Panc1 (cell line): Measurements from ENCODE around the gene TM4SF20. TPM values are rescaled to one million over a fixed set of nuclear protein-coding genes. Genes with fewer than 3 reads are reported as not detected.

Source experiments
- ATAC-seq: fragments of 200-7000 bp; cut with Tn5 transposase; 2 replicates; pipeline ENCODE4 v1.9.1; 2020; ENCODE audit warnings: mild to moderate bottlenecking, moderate library complexity
- BruUV-seq: library from RNA; stranded (reverse); fragments of 400-500 nt; replicated peaks from 2 replicates; lab custom pipeline; 2021; lab: Mats Ljungman, UMichigan
- CTCF ChIA-PET: fragments of 300-600 bp; sonication (Branson Sonifier 250); formaldehyde crosslinking; loops from one replicate; lab custom pipeline; 2022; ENCODE audit warnings: antibody characterized with exemption; lab: Charles Lee
- POLR2A ChIA-PET: fragments of 300-600 bp; sonication (Branson Sonifier 250); formaldehyde crosslinking; loops from one replicate; lab custom pipeline; 2022; ENCODE audit warnings: antibody characterized with exemption; lab: Charles Lee
- DNase-seq: peaks from one replicate; pipeline ENCODE4 v3.0.0-alpha.2; 2010; ENCODE audit warnings: low read depth, low spot score
- H3K27ac ChIP-seq: 2 replicates; pipeline ENCODE4 v1.5.1; 2011; ENCODE audit warnings: mild to moderate bottlenecking, low read length, inconsistent platforms
- H3K27me3 ChIP-seq: fragments of 200-500 bp; sonication (Bioruptor generic); 2 replicates; pipeline ENCODE4 v1.6.0; 2014; ENCODE audit warnings: low read length, inconsistent platforms; ENCODE audit not compliant: control insufficient read depth, insufficient read depth
- H3K36me3 ChIP-seq: fragments of 200-500 bp; sonication (Bioruptor generic); 2 replicates; pipeline ENCODE4 v1.5.1; 2014; ENCODE audit warnings: inconsistent platforms, mild to moderate bottlenecking, low read length, moderate library complexity; ENCODE audit not compliant: control insufficient read depth, insufficient read depth
- H3K4me1 ChIP-seq: 2 replicates; pipeline ENCODE4 v1.5.1; 2011; ENCODE audit warnings: inconsistent platforms, mild to moderate bottlenecking, low read length, moderate library complexity; ENCODE audit not compliant: control insufficient read depth, insufficient read depth
- H3K4me3 ChIP-seq, 2 experiments: 2 replicates each; pipeline ENCODE4 v1.5.1; 2011 to 2012; ENCODE audit warnings: low read depth in 2 of 2, low read length in 2 of 2, mild to moderate bottlenecking in 2 of 2, inconsistent platforms in 1 of 2, moderate library complexity in 1 of 2
- H3K9me3 ChIP-seq: fragments of 200-500 bp; sonication (Bioruptor generic); 2 replicates; pipeline ENCODE4 v1.5.1; 2014; ENCODE audit warnings: low read depth, mild to moderate bottlenecking, inconsistent platforms, low read length, moderate library complexity; ENCODE audit not compliant: control insufficient read depth, insufficient read depth
- POLR2AphosphoS5 ChIP-seq: IDR thresholded peaks from 2 replicates; pipeline ENCODE4 v1.6.1; 2012; ENCODE audit warnings: mild to moderate bottlenecking, low read depth, low read length, moderate library complexity
- SIN3A ChIP-seq: IDR thresholded peaks from 2 replicates; pipeline ENCODE4 v1.6.1; 2012; ENCODE audit warnings: low read depth, mild to moderate bottlenecking, low read length, moderate library complexity, borderline replicate concordance; ENCODE audit not compliant: insufficient read depth
- TCF7L2 ChIP-seq: IDR thresholded peaks from 2 replicates; pipeline ENCODE4 v1.6.1; 2011; ENCODE audit warnings: mild to moderate bottlenecking, low read depth, low read length, inconsistent platforms
- in situ Hi-C: cut with HindIII; loops from 2 replicates; pipeline ENCODE4 v1.10.0; 2016; ENCODE audit warnings: low sequenced_read_pairs, low pct_unique_long_range_greater_than_20kb
- intact Hi-C: fragments of 100-400 bp; cut with micrococcal nuclease; formaldehyde crosslinking; loops from one replicate; pipeline ENCODE4 v1.10.0; 2022; ENCODE audit not compliant: unreplicated experiment
- total RNA-seq: library from RNA; stranded (reverse); gene quantifications from one replicate; pipeline ENCODE4 v1.2.1, GENCODE V29; 2021; ENCODE audit not compliant: unreplicated experiment
- TF ChIP-seq, protein P1 (sequence below), 2 experiments: IDR thresholded peaks; 2 replicates each; pipeline ENCODE4 v1.6.1; 2011 to 2012; ENCODE audit warnings: low read depth in 2 of 2, control low read depth in 1 of 2, low read length in 1 of 2, mild to moderate bottlenecking in 1 of 2, moderate library complexity in 1 of 2; ENCODE audit not compliant: insufficient read depth in 1 of 2
- TF ChIP-seq, protein P2 (sequence below): fragments of 450-650 bp; IDR thresholded peaks from 2 replicates; pipeline ENCODE4 v1.5.1; 2017; ENCODE audit warnings: mild to moderate bottlenecking

TM4SF20 gene
- total RNA-seq, 1 experiment from 2014 or later, result not detected

DNA sequence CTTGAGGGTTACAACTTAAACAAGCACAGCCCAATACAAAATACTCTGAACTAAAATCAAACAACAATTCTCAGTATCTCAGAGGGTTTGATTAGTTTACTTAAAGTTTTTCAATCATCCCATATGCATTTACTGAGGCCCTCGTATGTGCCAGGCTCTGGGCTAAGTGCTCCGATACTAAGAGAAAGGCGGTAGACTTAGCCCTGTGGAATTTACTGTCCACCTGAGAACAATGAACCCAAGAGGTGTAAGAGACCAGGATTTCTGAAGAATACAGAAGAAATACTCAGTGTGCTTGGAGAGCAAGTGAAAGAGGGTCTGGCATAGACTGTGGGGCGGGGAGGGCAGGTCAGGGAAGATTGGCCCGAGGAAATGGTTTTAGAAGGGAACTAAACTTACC lies 33.8 kb upstream of the TM4SF20 start:
- no peak for TF ChIP-seq POLR2AphosphoS5
- TF ChIP-seq TCF7L2, result no peak
- TF ChIP-seq, protein P1, sequence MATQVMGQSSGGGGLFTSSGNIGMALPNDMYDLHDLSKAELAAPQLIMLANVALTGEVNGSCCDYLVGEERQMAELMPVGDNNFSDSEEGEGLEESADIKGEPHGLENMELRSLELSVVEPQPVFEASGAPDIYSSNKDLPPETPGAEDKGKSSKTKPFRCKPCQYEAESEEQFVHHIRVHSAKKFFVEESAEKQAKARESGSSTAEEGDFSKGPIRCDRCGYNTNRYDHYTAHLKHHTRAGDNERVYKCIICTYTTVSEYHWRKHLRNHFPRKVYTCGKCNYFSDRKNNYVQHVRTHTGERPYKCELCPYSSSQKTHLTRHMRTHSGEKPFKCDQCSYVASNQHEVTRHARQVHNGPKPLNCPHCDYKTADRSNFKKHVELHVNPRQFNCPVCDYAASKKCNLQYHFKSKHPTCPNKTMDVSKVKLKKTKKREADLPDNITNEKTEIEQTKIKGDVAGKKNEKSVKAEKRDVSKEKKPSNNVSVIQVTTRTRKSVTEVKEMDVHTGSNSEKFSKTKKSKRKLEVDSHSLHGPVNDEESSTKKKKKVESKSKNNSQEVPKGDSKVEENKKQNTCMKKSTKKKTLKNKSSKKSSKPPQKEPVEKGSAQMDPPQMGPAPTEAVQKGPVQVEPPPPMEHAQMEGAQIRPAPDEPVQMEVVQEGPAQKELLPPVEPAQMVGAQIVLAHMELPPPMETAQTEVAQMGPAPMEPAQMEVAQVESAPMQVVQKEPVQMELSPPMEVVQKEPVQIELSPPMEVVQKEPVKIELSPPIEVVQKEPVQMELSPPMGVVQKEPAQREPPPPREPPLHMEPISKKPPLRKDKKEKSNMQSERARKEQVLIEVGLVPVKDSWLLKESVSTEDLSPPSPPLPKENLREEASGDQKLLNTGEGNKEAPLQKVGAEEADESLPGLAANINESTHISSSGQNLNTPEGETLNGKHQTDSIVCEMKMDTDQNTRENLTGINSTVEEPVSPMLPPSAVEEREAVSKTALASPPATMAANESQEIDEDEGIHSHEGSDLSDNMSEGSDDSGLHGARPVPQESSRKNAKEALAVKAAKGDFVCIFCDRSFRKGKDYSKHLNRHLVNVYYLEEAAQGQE (IDR thresholded peaks at IDR 0.05; ENCODE audit: insufficient read depth in 1 of 2, low read depth in 2 of 2, low read length in 1 of 2), result no peak
- TF ChIP-seq, protein P2, sequence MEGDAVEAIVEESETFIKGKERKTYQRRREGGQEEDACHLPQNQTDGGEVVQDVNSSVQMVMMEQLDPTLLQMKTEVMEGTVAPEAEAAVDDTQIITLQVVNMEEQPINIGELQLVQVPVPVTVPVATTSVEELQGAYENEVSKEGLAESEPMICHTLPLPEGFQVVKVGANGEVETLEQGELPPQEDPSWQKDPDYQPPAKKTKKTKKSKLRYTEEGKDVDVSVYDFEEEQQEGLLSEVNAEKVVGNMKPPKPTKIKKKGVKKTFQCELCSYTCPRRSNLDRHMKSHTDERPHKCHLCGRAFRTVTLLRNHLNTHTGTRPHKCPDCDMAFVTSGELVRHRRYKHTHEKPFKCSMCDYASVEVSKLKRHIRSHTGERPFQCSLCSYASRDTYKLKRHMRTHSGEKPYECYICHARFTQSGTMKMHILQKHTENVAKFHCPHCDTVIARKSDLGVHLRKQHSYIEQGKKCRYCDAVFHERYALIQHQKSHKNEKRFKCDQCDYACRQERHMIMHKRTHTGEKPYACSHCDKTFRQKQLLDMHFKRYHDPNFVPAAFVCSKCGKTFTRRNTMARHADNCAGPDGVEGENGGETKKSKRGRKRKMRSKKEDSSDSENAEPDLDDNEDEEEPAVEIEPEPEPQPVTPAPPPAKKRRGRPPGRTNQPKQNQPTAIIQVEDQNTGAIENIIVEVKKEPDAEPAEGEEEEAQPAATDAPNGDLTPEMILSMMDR, result no peak
- no peak for TF ChIP-seq SIN3A
- no peaks in the 10 kb centered on the region for H3K4me1 ChIP-seq
- no TSS peak for BruUV-seq
- in situ Hi-C loops (no loop called here), intact Hi-C loops (no loop called here)
- no peaks in the 10 kb centered on the region for H3K27me3 ChIP-seq
- DNase-seq, result no peak
- H3K36me3 ChIP-seq, result no peaks in the 10 kb centered on the region
- no peaks in the 10 kb centered on the region for H3K9me3 ChIP-seq
- ChIA-PET POLR2A (no interaction called here), CTCF (no interaction called here)
- H3K27ac ChIP-seq, result no peak overlapping the region
- ATAC-seq, result no peak
- H3K4me3 ChIP-seq, result no peak overlapping the region

DNA sequence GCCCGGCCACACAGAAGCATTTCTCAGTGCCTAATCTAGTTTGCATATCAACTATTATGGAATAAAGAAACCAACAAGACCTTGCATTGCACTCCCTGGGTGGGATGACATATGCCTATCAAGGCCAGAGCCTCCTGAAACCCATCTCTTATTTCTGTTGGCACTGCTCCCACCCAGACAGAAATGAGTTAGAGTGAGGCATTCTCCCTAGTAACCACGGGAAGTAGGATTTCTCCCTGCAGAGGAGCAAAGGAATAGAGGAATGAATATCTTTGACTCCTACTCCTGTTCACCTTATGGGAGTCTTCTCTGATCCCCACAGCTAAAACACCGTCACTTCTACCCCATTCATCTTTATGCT lies 32.9 kb upstream of the TM4SF20 start:
- Histone ChIP-seq H3K36me3 (no peaks in the 10 kb centered on the region), H3K4me3 (no peak overlapping the region), H3K9me3 (no peaks in the 10 kb centered on the region), H3K27ac (no peak overlapping the region), H3K4me1 (no peaks in the 10 kb centered on the region), H3K27me3 (no peaks in the 10 kb centered on the region)
- no peak for TF ChIP-seq SIN3A
- TF ChIP-seq, protein P2, result no peak
- TF ChIP-seq, protein P1 (IDR thresholded peaks at IDR 0.05; ENCODE audit: insufficient read depth in 1 of 2, low read depth in 2 of 2, low read length in 1 of 2), result no peak
- TF ChIP-seq TCF7L2, result no peak
- TF ChIP-seq POLR2AphosphoS5, result no peak
- DNase-seq (no peak), ATAC-seq (no peak)
- in situ Hi-C loops, result no loop called here
- intact Hi-C loops, result no loop called here
- CTCF ChIA-PET, result no interaction called here
- POLR2A ChIA-PET, result no interaction called here
- BruUV-seq, result no TSS peak
